Measurements from ENCODE around the gene MSH6.

The MSH6 gene

GRCh38 chr2:47779426-47779790 is 3.5 kb upstream of the MSH6 start:
- no peak for DNase-seq (ENCODE audit: low read depth in 2 of 2)

DNA sequence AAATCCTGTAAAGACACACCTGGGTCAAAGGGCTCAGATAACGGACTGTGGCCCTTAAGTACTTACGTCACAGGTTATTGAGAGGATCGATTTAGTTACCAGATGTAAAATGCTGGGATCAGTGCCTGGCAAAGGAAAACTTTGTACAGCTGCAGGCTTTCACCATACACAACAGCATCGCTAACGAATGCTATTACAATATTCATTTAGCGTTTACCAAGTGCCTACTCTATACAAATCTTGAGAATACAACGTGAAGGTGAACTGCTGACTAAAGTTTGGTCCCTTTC is 619 bp upstream of the MSH6 start:
- DNase-seq (ENCODE audit: low read depth in 2 of 2), result no peak

GRCh38 chr2:47783486-47784351 is 774 bp downstream of the MSH6 start:
- peak; percentile 50 to 52 for DNase-seq (ENCODE audit: low read depth in 2 of 2)

DNA sequence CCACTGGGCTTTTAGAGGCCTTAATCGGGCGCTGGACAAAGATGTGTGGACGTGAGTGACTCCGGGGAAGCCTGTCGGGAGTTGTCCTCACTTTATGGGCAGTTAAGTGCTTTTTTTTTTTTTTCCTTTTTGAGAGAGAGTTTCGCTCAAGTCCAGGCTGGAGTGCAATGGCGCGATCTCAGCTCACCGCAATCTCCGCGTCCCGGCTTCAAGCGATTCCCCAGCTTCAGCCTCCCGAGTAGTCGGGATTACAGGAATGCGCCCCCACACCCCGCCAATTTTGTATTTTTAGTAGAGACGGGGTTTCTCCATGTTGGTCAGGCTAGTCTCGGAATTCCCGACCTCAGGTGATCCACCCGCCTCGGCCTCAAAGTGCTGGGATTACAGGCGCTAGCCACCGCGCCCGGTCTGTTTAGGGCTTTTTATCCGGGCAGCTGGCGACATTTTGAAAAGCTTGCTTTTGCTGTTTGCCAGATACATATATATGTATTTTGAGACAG is 1.5 kb downstream of the MSH6 start:
- no peak for DNase-seq (ENCODE audit: low read depth in 2 of 2)

GRCh38 chr2:47785986-47786385 is 3.0 kb downstream of the MSH6 start:
- DNase-seq (ENCODE audit: low read depth in 2 of 2), result no peak

GRCh38 chr2:47796090-47796697 is 13.2 kb downstream of the MSH6 start:
- no peak for DNase-seq (ENCODE audit: low read depth in 2 of 2)

DNA sequence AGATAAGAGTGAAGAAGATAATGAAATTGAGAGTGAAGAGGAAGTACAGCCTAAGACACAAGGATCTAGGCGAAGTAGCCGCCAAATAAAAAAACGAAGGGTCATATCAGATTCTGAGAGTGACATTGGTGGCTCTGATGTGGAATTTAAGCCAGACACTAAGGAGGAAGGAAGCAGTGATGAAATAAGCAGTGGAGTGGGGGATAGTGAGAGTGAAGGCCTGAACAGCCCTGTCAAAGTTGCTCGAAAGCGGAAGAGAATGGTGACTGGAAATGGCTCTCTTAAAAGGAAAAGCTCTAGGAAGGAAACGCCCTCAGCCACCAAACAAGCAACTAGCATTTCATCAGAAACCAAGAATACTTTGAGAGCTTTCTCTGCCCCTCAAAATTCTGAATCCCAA is 15.7 kb downstream of the MSH6 start:
- no peak for DNase-seq (ENCODE audit: low read depth in 2 of 2)

GRCh38 chr2:47799031-47799609 is 16.2 kb downstream of the MSH6 start:
- DNase-seq (ENCODE audit: low read depth in 2 of 2), result no peak

GRCh38 chr2:47801118-47801517 is 18.2 kb downstream of the MSH6 start:
- no peak for DNase-seq (ENCODE audit: low read depth in 2 of 2)

- no peak for DNase-seq (ENCODE audit: low read depth in 2 of 2)
Measured at GRCh38 chr2:47803363-47803762, 20.4 kb downstream of the MSH6 start.

GRCh38 chr2:47803770-47804169 is 20.8 kb downstream of the MSH6 start:
- no peak for DNase-seq (ENCODE audit: low read depth in 2 of 2)

GRCh38 chr2:47805850-47806249 is 22.9 kb downstream of the MSH6 start:
- no peak for DNase-seq (ENCODE audit: low read depth in 2 of 2)

GRCh38 chr2:47808614-47809013 is 25.7 kb downstream of the MSH6 start:
- DNase-seq (ENCODE audit: low read depth in 2 of 2), result no peak

DNA sequence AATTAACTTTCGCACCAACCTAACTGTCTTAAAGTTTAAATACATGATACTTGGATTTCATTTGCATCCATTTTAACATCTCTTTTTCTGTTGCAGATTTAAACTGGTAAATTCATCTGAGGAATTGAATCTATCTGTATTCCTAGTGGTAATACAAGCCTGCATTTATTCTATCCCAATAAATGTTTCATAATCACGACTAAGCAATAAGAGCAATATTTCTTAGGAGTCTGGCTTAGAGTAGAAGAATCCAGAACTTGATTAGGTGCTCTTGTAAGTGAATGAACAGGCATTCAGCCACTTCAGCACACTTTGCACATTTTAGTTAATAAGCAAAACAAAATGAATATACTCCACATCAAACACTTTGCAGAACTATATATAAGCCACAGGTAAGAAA is 27.0 kb downstream of the MSH6 start:
- DNase-seq (ENCODE audit: low read depth in 2 of 2), result no peak

- DNase-seq (ENCODE audit: low read depth in 2 of 2), result no peak
Measured at GRCh38 chr2:47810850-47811249, 27.9 kb downstream of the MSH6 start.

GRCh38 chr2:47811668-47812067 is 28.7 kb downstream of the MSH6 start:
- no peak for DNase-seq (ENCODE audit: low read depth in 2 of 2)

- DNase-seq (ENCODE audit: low read depth in 2 of 2), result no peak
Measured at GRCh38 chr2:47815764-47816163, 32.8 kb downstream of the MSH6 start.

DNA sequence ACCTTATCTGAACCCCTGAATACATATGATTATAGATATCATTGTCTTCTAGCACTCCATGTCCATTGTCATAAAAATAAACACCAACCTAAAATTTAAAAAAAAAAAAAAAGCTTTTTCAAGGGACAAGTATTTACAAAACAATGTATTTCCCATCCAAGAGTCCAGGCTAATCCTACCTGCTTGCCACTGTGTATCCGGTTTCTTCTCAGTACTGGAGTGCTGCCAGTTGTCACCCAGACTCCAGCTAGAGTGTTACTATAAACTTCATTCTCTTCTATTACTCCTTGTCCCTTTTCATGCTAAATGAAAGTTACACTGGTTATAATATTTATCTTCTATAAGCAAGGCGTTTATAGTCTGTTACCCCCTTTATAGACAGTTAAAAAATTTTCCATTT is 35.8 kb downstream of the MSH6 start:
- DNase-seq (ENCODE audit: low read depth in 2 of 2), result no peak

DNA sequence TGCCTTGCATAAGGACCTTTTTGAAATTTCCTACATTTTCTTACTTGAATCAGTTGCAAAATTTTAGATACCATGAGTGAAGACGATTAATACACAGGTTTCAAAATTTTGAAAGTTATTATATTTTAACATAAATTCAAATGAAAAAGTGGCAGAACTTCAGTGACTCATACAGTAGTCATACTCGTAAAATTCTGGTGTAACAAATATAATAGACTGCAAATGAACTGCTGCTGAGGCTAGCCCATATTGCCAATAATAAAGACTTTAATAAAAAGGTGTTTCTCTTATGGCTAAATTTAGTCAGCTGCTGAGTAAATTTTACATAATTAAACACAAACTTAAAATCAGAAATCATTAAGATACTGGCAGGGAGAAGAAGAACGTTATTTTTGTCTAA is 36.9 kb downstream of the MSH6 start:
- no peak for DNase-seq (ENCODE audit: low read depth in 2 of 2)

DNA sequence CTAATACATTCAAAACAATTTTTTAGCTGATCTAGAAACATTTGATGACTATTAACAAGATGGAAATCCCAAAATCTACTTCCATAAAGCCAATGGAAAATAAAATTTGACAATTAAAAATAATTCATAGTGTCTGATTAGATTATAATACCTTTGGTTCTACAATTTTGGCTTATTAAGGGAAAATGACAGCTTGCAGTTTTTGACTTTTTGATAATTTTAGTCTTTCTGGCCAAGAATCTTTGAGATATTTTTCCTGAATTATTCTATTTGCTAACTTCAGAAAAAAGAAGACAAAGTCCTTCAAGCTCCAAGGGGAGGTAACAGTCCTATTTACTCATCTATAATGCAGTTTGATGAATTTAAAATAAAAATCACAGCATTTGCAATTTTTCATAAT is 39.6 kb downstream of the MSH6 start:
- no peak for DNase-seq (ENCODE audit: low read depth in 2 of 2)

- DNase-seq (ENCODE audit: low read depth in 2 of 2), result no peak
Measured at GRCh38 chr2:47833516-47833968, 50.6 kb downstream of the MSH6 start.

DNA sequence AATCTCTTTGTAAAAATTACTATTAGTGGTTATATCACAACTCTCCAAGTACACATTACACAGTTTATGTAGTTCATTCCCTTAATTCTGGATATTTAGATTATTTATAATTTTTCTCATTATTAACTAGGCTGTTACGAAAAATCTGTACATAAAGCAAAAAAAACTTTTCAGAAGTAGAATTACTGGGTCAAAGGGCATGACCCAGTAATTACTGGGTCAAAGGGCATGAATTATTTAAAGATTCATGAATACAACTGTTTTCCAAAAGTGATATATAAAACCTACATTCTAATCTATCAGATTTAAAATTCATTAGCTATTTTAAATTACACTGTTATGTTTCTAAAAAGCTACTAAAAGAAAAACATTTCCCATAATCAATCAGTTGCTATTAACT is 55.3 kb downstream of the MSH6 start:
- no peak for DNase-seq (ENCODE audit: low read depth in 2 of 2)

GRCh38 chr2:47838686-47839085 is 55.7 kb downstream of the MSH6 start:
- DNase-seq (ENCODE audit: low read depth in 2 of 2), result no peak

Data from stimulated activated CD4-positive, alpha-beta T cell treated with anti-CD3 and anti-CD28 coated beads, Interleukin-15, amount 100 ng/mL, for 48 hours (primary cell).